ENCODE data around the gene CYRIA. TPM values are rescaled to one million over a fixed set of nuclear protein-coding genes. Genes with fewer than 3 reads are reported as not detected.

CYRIA gene
- total and polyA plus RNA-seq, 3 donors from 2014 or later: 2.6 to 4.8 (median 4.1) TPM

DNA sequence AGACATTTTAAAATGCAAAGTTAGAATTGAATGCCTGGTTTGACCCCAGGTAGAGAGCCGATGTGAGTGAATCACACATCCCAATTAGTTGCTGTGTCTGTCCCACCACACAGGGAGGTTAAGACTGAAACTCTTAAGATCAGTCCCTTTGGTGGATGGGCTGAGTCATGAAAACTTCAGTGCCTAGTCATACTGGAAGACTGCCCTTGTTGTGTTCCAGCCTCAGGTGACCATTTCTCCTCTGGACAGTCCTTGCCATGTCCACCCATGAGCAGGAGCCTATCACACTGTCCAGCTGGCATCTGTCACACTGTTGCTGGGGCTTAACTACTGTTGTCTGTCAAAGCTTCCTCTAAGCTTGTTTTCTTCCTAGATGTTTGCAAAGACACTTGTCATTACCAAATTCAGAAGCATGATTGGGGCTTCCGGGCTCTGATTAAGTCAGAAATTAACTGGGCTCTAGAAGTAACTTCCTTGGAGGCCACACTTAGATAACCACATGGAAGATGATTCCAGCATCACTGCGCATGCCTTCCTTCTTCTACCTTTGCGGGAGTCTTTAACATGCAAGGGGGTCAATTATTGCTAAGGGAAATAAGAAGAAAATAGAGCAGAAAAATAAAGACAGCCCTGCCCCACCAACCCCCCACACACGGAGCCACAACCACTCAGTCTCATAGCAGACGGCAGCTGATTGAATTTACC is 21.3 kb downstream of the CYRIA start:
- no peaks in the 10 kb centered on the region for H3K9me3 ChIP-seq
- peaks cover 6% of the 10 kb centered on the region for H3K4me1 ChIP-seq
- H3K4me3 ChIP-seq: no peak overlapping the region
- intact Hi-C loops (cut with DNase I; ENCODE audit: low total_unique reads): no loop called here
- TF ChIP-seq POLR2A (IDR thresholded peaks at IDR 0.05): no peak
- TF ChIP-seq, protein P1, sequence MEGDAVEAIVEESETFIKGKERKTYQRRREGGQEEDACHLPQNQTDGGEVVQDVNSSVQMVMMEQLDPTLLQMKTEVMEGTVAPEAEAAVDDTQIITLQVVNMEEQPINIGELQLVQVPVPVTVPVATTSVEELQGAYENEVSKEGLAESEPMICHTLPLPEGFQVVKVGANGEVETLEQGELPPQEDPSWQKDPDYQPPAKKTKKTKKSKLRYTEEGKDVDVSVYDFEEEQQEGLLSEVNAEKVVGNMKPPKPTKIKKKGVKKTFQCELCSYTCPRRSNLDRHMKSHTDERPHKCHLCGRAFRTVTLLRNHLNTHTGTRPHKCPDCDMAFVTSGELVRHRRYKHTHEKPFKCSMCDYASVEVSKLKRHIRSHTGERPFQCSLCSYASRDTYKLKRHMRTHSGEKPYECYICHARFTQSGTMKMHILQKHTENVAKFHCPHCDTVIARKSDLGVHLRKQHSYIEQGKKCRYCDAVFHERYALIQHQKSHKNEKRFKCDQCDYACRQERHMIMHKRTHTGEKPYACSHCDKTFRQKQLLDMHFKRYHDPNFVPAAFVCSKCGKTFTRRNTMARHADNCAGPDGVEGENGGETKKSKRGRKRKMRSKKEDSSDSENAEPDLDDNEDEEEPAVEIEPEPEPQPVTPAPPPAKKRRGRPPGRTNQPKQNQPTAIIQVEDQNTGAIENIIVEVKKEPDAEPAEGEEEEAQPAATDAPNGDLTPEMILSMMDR (IDR thresholded peaks at IDR 0.05): no peak
- no peaks in the 10 kb centered on the region for H3K27me3 ChIP-seq
- no peak for DNase-seq
- H3K36me3 ChIP-seq (ENCODE audit: low read depth, missing control alignments): no peaks in the 10 kb centered on the region
- 90% methylated on average over 6 of the region's 6 CpGs for WGBS, 2 donors
- no peak overlapping the region for H3K27ac ChIP-seq

DNA sequence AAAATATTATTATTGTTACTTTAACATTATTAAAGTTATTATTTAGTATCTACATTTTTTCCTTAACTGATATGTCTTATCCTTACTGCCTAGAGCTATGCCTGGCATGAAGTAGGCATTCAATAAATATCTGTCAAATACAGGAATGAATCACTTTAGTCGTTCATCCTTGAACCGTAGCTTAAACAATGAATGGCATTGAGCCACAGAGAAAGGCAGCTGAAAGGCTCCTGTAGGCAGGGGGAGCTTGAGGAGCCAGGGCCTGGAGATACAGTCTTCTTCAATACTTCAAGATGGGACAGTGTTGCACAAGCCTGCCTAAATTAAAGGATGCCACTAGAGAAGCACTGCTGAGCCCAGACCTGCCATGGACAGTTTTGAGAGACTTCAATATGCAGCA is 22.5 kb downstream of the CYRIA start:
- WGBS, 2 donors: 62 to 76% methylated on average over 2 of the region's 2 CpGs
- no peak overlapping the region for H3K27ac ChIP-seq
- peaks cover 6% of the 10 kb centered on the region for H3K4me1 ChIP-seq
- TF ChIP-seq POLR2A (IDR thresholded peaks at IDR 0.05): no peak
- TF ChIP-seq, protein P1 (IDR thresholded peaks at IDR 0.05): no peak
- no peak for DNase-seq
- no peaks in the 10 kb centered on the region for H3K27me3 ChIP-seq
- intact Hi-C loops (cut with DNase I; ENCODE audit: low total_unique reads): no loop called here
- no peaks in the 10 kb centered on the region for H3K9me3 ChIP-seq
- H3K36me3 ChIP-seq (ENCODE audit: low read depth, missing control alignments): no peaks in the 10 kb centered on the region
- no peak overlapping the region for H3K4me3 ChIP-seq

DNA sequence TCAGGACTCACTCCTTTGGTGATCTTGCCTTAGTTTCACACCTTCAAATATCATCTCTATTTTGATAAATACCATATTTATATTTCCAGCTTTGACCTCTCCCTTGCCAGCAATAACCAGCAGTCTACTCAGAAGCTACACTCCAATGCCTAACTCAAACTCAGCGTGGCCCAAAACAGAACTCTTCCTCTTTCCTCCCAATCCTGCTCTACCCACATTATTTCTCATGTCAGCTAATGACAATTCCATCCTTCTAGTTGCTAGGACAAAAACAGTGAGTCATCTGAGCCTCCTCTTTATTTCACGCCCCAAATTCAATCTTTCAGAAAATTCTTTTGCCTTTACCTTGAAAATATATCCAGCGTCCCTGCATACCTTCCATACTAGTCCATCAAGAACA is 23.5 kb downstream of the CYRIA start:
- H3K36me3 ChIP-seq (ENCODE audit: low read depth, missing control alignments): no peaks in the 10 kb centered on the region
- no peak overlapping the region for H3K27ac ChIP-seq
- 93 to 99% methylated on average over 3 of the region's 3 CpGs for WGBS, 2 donors

DNA sequence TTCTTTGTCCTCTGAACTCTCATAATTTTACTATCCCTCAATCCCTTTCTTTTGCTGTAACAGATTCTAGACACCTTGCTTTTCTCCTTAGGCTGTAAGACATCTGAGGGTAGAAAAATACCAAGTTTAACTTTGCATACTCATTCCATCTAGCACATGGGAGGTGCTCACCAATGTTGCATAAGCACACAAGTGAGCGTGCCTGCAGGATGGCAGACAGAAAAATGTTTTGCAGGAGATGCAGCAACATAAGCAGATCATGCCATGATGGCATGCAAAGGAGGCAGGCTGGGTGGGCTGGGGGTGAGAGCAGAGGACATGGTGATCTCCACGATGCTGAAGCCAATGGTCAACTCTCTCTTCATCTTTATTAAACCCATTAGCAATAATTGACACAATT is 24.1 kb downstream of the CYRIA start:
- DNase-seq: no peak
- WGBS, 2 donors: 97% methylated on average over 2 of the region's 2 CpGs
- Histone ChIP-seq H3K27me3 (no peaks in the 10 kb centered on the region), H3K36me3 (ENCODE audit: low read depth, missing control alignments) (no peaks in the 10 kb centered on the region), H3K4me3 (no peak overlapping the region), H3K4me1 (peaks cover 6% of the 10 kb centered on the region), H3K27ac (no peak overlapping the region), H3K9me3 (no peaks in the 10 kb centered on the region)
- intact Hi-C loops (cut with DNase I; ENCODE audit: low total_unique reads): no loop called here
- no peak for TF ChIP-seq POLR2A (IDR thresholded peaks at IDR 0.05)
- TF ChIP-seq, protein P1 (IDR thresholded peaks at IDR 0.05): no peak

More for the DNA sequence above, 23.5 kb downstream of the CYRIA start:
- Histone ChIP-seq H3K27me3 (no peaks in the 10 kb centered on the region), H3K4me1 (peaks cover 6% of the 10 kb centered on the region), H3K4me3 (no peak overlapping the region), H3K9me3 (no peaks in the 10 kb centered on the region)
- no peak for TF ChIP-seq POLR2A (IDR thresholded peaks at IDR 0.05)
- TF ChIP-seq, protein P1 (IDR thresholded peaks at IDR 0.05): no peak
- no peak for DNase-seq
- intact Hi-C loops (cut with DNase I; ENCODE audit: low total_unique reads): no loop called here

DNA sequence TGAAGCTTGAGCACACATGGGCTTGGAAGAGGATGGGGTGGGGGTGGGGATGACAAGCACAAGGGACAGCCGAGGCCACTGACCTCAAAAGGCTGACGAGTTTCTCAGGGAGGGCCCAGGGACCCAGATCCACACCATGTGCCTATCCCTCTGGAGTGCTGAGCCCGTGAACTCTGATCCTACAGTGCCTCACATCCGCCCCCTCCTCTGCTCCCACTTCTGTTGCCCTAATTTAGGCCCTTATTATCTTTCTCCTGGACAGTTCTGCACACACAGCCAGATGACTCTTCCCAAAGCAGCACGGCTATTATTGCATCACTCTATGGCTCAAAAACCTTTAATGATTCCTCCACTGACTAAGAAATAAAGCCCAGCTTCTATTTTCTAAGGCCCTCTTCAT is 24.8 kb downstream of the CYRIA start:
- no peak overlapping the region for H3K4me3 ChIP-seq
- H3K36me3 ChIP-seq (ENCODE audit: low read depth, missing control alignments): no peaks in the 10 kb centered on the region
- WGBS, 2 donors: 60 to 61% methylated on average over 5 of the region's 5 CpGs
- peaks cover 6% of the 10 kb centered on the region for H3K4me1 ChIP-seq
- no peaks in the 10 kb centered on the region for H3K9me3 ChIP-seq
- peak; percentile 33 for DNase-seq
- no peak overlapping the region for H3K27ac ChIP-seq
- H3K27me3 ChIP-seq: no peaks in the 10 kb centered on the region
- no peak for TF ChIP-seq POLR2A (IDR thresholded peaks at IDR 0.05)
- TF ChIP-seq, protein P1 (IDR thresholded peaks at IDR 0.05): no peak
- intact Hi-C loops (cut with DNase I; ENCODE audit: low total_unique reads): no loop called here

Measured in testis (tissue), 3 donors.